Uterus (tissue), 2 donors: ENCODE results near the gene FCF1.

Experiments used
- CTCF ChIP-seq, 4 experiments: fragments of 200-600 bp in 2 of 4; fragments of 450-650 bp in 2 of 4; sonication (generic) in 2 of 4; IDR thresholded peaks; one replicate each; pipeline ENCODE4 v1.5.1; 2016 to 2019; ENCODE audit warnings: antibody characterized with exemption in 4 of 4, mild to moderate bottlenecking in 2 of 4, moderate library complexity in 1 of 4
- POLR2A ChIP-seq, 2 donors: fragments of 450-650 bp; IDR thresholded peaks; one replicate each; pipeline ENCODE4 v1.6.1; 2016; ENCODE audit warnings: antibody characterized with exemption in 2 of 2, mild to moderate bottlenecking in 1 of 2, moderate library complexity in 1 of 2

DNA sequence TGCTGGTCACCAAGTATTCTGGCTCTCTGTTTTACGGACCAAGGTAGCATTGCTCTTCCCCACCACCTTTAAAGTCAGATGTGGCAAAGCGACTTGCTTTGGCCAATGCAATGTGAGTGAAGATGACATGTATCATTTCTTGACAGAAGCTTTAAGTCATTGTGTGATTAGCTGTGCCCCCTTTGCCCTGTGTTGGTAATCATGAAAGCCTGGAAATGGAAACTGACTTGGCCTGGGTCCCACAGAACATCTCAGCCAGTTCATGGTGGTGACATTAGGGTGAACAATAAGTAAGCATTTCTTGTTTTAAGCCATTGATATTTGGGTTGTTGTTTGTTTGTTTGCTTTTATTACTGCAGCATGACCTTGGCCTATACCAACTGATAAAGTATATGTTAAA is 34.3 kb downstream of the FCF1 start:
- no peak for TF ChIP-seq CTCF (IDR thresholded peaks at IDR 0.05)
- TF ChIP-seq POLR2A (IDR thresholded peaks at IDR 0.05), result no peak
